HG02571 (cell line): ENCODE measurements around the gene PTPRM.

Source experiments
- ATAC-seq: cut with Tn5 transposase; IDR thresholded peaks from one replicate; pipeline ENCODE4 v1.9.1; 2021; ENCODE audit warnings: mild to moderate bottlenecking, moderate library complexity; ENCODE audit not compliant: unreplicated experiment

Gene PTPRM

DNA sequence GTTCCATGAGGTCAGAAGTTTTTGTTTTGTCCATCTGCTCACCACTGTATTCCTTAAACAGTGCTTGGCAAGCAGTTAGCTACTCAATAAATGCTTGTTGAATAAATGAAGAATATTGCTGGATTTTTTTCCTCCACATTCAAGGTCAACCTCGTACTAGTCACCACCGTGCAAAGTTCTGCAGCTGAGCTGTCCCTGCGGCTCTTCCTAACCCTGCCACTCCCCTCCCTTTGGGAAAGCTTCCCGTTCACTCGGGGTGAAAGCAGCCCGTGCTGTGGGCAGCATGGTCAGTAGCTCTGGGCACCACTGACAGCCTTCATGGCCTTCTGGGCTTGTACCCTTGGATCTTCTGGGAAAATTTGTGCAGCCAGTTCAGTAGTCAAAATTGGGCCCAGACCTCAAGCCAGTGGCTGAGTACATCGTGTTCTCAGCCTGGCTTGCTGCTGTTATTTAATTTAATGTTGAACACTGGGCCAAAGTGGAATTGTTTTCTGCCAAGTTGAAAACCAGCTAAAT, 572.8 kb downstream of the PTPRM start:
- no peak for ATAC-seq

GRCh38 chr18:8140841-8141501, 573.9 kb downstream of the PTPRM start:
- ATAC-seq = no peak

DNA sequence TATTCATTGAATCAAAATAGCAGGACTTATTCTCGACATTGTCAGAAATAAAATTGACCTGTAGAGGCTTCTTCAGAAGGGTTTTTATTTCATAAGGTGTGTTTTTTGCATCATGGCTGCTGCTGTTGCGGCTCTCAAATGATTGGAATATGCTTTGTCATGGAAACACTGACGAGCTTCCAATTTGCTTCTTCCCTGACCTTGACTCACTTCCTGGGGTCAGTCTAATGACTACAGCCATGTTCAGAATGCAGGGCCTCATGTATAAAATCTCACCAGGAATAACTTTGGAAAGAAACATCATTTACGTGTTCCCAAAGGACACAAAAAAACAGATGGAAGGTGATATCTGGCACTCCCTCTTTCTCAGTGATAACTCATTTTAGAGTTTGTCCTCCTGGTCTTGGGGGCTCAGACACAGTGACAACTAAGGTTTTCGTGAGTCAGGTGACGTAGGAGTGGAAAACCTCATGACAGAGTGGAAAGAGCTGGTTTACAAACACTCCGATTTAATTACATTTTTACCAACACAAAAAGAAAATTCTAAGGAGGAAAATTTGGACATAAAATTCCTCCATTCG, 575.1 kb downstream of the PTPRM start:
- no peak for ATAC-seq

- no peak for ATAC-seq
These were observed 575.8 kb downstream of the PTPRM start for GRCh38 chr18:8142932-8143331.

DNA sequence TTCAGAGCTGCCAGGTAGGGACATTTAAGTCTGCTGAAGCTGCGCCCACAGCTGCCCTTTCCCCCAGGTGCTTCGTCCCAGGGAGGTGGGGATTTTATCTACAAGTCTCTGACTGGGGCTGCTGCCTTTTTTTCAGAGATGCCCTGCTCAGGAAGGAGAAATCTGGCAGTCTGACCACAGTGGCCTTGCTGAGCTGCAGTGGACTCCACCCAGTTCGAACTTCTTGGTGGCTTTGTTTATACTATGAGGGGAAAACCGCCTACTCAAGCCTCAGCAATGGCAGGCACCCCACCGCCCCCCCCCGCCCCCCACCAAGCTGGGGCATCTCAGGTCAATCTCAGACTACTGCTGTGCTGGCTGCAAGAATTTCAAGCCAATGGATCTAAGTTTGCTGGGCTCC, 584.1 kb downstream of the PTPRM start:
- no peak for ATAC-seq

DNA sequence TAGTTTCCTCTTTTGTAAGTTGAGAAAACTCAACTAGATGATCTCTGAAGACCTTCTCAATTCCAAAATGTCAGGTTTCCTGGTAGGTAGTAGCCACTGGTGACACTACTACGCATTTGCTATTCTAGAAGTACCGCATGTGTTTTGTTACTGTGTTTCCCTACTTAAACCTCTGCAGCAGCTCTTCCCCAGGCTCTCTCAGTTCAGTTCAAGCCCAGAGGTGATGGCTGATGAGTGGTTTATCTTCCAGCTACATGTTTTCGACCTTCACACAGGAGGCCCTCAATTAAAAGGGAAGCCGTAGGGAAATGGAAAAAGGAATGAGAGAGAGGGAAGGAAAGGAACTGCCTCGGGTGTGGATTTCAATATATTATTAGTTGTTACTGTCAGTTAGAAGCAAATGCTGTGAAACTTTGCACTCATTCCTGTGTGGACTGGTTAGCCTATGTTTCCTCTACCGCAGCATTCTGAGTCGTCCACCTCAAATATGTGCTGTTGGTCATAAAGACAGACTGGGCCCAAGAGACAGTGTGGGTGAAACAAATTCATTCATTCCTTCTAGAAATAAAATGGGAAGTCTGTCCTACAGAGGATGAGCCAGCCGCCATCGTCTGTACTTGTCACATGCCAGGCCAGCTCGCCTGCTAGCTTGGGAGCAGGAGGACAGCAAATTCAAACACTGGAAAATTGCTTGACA, 586.9 kb downstream of the PTPRM start:
- ATAC-seq = no peak

- no peak for ATAC-seq
These were observed 595.7 kb downstream of the PTPRM start for GRCh38 chr18:8162802-8163201.

DNA sequence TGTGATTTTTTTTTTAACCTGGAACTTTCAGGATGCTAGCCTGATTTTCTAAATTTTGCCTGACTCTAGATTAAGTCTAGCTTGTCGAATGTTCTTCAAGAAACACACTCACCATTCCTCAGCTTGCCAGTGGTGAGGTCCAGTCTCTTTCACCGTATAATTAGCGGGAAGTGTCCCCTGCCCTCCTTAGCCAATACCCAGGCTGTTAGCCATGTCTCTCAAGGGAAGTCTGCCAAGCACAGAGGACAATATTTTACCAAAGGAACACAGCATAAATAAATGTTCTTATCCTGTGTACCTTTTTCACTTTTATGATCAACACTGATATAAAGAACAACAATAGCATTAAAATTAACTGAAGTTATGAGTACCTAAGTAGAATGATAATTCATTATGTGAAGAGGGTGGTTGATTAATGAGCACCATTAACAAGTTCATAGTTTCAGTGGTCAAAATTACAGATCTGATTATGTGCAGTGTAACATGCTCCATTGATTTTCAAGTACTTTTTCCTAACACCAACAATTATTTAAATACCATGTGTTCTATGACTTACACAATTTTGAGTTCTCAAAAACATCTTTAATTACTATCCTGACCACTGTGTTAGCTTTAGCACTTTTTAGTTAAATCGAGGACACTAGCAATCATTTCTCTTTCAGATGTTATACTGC, 596.3 kb downstream of the PTPRM start:
- no peak for ATAC-seq

GRCh38 chr18:8165095-8165494, 598.0 kb downstream of the PTPRM start:
- no peak for ATAC-seq

GRCh38 chr18:8167026-8167425, 599.9 kb downstream of the PTPRM start:
- no peak for ATAC-seq

- no peak for ATAC-seq
These were observed 600.6 kb downstream of the PTPRM start for GRCh38 chr18:8167673-8168072.

DNA sequence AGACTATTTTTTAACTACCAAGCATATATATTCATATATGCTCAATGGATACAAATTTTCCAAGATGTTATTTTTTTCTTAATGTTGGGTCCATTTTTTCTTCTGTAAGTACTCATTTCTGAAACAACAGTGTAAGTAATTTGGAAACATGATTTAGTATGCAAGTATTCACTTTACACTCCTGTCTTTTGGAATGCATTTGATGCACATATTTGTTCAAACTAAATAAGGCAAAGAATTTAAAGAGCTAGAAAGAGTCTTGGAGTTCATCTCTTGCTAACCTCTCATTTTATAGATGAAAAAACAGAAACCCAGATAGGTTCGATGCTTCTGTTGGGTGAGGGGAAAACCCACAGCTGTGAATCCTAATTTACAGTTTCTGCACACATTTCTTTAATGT, 602.6 kb downstream of the PTPRM start:
- ATAC-seq = no peak

GRCh38 chr18:8174771-8175170, 607.7 kb downstream of the PTPRM start:
- no peak for ATAC-seq

DNA sequence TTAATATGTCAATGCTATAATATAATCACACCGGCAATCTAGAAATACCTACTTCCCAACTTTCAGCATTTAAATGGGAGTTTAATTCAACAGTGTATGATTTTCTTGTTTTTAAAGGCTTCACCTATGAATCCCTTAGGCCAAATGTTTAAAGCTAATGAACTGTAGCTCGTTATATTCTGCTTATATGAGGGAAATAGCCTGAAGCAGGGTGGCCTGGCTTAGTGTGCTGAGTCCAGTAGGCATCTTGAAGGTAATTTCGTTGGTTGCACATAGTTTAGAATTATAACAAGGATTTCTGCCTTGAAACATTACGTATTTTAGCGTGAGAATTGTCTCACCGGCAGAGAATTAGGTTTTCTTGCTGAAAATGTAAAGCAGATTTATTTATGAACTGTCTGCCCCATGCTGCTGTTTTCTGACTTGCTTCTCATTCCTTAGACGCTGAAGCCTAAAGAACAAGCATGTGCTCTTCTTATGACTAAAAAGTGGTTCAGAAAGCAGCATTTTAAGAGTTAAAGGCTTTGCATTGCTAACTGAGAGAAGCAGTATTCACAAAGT, 608.5 kb downstream of the PTPRM start:
- no peak for ATAC-seq

- no peak for ATAC-seq
These were observed 609.0 kb downstream of the PTPRM start for GRCh38 chr18:8176109-8176508.

- no peak for ATAC-seq
These were observed 609.4 kb downstream of the PTPRM start for GRCh38 chr18:8176554-8176953.

DNA sequence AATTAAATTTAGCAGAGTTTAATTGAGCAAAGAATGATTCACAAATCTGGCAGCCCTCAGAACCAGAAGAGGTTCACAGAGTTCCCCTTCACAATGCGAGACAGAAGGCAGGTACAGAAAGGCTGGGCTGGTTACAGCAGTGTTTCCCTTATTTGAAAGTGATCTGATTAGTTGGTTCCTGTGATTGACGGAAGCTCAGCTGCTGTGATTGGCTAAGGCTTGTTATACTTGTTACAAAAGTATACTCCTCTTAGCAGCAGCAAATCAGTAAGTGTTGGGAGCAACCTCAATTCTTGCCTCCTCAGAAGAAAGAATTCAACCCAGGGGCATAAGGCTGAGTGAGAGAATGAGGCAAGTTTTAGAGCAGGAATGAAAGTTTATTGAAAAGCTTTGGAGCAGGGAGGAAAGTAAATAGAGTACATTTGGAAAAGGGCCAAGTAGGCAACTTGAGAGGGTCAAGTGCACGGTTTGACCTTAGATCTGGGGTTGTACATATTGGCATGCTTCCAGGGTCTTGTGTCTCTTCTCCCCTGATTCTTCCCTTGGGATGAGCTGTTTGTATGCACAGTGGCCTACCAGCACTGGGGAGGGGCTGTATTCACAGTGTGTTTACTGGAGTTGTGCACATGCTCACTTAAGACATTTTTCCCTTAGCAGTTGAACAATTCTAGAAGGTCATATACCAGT, 610.4 kb downstream of the PTPRM start:
- no peak for ATAC-seq

DNA sequence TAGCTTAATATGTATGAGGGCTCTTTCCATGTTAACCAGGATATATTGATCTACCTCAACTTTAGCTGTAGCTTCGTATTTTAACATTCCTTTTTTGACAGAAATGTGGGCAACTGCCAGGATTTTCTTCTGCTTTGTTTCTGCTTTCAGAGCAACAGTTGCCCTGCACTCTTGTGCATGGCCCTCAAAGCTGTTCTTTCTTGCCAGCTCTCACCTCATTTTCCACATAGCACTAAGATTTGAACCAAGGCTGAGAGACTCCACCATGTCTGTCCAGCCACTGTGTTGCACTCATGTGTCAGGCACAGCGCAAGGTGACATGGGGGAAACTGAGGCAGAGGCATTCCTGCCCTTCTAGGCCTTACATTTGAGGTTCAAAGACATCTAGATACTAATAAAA, 619.3 kb downstream of the PTPRM start:
- ATAC-seq = no peak

DNA sequence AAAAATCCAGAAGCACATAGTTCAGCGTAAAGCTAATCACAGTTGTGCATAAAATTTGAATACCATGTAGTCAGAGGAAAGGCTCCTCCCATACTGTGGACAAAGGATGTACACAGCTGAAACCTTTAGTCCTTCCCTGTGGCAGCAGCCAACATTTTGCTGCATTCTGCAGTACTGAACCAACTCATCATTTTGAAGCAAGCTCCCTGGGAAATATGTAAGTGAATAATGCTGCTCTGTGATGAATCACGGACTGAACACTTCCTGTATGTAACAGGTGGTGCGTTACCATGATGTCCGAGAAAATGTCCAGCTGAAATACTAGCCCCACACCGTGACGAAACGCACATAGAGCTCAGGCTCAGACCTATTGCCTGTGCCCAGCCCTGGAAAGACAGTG, 621.1 kb downstream of the PTPRM start:
- ATAC-seq = no peak

DNA sequence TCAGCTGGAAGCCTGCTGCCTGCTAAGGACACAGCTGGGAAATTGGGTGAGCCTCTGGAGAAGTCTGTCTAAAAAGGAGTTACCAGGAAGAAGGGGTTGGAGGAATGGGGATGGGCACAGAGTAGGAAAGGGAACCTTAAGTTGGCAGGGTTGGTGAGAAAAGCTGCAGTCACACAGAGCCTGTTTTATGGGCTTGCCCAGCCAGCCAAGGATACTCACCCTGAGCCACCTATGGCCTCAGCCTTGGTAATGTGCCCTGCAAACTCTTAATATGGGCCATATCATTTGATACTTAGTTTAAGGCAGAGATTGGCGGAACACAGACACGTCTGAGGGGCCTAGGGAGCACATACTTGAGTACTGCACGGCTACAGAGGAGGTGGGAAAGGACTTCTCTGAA, 623.9 kb downstream of the PTPRM start:
- no peak for ATAC-seq

GRCh38 chr18:8194431-8194830, 627.3 kb downstream of the PTPRM start:
- no peak for ATAC-seq
